Osteocyte (in vitro differentiated cells): ENCODE measurements around the gene HINFP. TPM values are rescaled to one million over a fixed set of nuclear protein-coding genes. Genes with fewer than 3 reads are reported as not detected.

Experiments
- DNase-seq: peaks from one replicate; pipeline ENCODE4 v3.0.0; 2021; ENCODE audit warnings: mixed read lengths; ENCODE audit not compliant: unreplicated experiment; ENCODE audit errors: extremely low spot score
- H3K27ac Mint-ChIP-seq: one replicate; pipeline ENCODE4 v1.8.0; 2021; ENCODE audit warnings: mild to moderate bottlenecking, mixed read lengths; ENCODE audit not compliant: unreplicated experiment
- H3K27me3 Mint-ChIP-seq: one replicate; pipeline ENCODE4 v1.8.0; 2021; ENCODE audit warnings: mixed read lengths; ENCODE audit not compliant: unreplicated experiment
- H3K36me3 Mint-ChIP-seq: one replicate; pipeline ENCODE4 v1.8.0; 2021; ENCODE audit warnings: mixed read lengths; ENCODE audit not compliant: unreplicated experiment
- H3K4me1 Mint-ChIP-seq: one replicate; pipeline ENCODE4 v1.8.0; 2021; ENCODE audit warnings: mixed read lengths; ENCODE audit not compliant: unreplicated experiment
- H3K4me3 Mint-ChIP-seq: one replicate; pipeline ENCODE4 v1.8.0; 2021; ENCODE audit warnings: mild to moderate bottlenecking, moderate library complexity, mixed read lengths; ENCODE audit not compliant: unreplicated experiment
- H3K9me3 Mint-ChIP-seq: one replicate; pipeline ENCODE4 v1.8.0; 2021; ENCODE audit warnings: mixed read lengths; ENCODE audit not compliant: unreplicated experiment
- total RNA-seq: library from RNA; stranded (reverse); gene quantifications from 2 replicates; pipeline ENCODE4 v1.2.1, GENCODE V29; 2021
- TF ChIP-seq, protein P1 (sequence below): fragments of 200-600 bp; sonication (generic); IDR thresholded peaks from 2 replicates; pipeline ENCODE4 v1.5.0; 2021; ENCODE audit warnings: antibody characterized with exemption, mild to moderate bottlenecking, moderate library complexity

The HINFP gene
- total RNA-seq, 1 donor from 2014 or later, result 26.1 TPM

DNA sequence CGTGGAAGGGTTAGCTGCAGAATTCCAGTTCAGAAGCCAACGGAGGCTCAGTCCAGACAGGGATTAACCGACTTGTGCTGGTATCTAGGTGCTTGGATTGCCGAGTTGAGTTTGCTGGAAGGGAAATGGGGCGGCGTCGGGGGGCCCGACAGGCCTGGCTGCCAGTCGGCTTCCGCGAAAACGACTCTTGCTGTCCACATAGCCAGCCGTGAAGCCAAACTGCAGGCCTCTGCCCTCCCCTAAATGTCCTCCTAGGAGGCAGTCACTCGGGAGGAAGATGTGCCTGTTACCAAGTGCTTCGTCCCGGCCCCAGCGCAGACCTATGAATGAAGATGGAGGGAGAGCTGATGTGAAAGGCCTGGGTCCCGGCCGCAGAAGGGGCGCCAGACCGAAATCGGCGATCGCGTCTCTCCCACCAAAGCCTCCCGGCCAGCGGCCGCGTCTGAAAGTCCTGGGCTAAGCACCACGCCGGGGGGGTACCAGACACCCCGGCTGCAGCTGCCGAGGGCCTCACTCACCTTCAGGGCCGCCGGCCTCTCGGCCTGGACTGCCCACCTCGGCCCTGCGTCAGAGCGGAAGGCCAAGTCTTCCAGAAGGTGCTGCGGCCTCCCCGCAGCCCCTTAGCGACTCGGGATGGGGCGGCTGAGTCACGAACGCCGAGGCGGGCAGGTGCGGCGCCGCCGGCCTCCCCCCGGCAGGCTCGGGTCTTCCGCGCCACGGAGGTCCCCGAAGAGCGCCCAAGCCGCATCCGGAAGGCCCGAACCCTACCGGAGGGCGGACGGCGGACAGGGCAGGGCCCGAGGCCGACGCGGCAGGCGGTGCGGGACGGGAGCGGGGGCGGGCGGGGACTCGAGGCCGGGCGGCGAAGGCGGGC is 27.2 kb upstream of the HINFP start:
- TF ChIP-seq, protein P1, sequence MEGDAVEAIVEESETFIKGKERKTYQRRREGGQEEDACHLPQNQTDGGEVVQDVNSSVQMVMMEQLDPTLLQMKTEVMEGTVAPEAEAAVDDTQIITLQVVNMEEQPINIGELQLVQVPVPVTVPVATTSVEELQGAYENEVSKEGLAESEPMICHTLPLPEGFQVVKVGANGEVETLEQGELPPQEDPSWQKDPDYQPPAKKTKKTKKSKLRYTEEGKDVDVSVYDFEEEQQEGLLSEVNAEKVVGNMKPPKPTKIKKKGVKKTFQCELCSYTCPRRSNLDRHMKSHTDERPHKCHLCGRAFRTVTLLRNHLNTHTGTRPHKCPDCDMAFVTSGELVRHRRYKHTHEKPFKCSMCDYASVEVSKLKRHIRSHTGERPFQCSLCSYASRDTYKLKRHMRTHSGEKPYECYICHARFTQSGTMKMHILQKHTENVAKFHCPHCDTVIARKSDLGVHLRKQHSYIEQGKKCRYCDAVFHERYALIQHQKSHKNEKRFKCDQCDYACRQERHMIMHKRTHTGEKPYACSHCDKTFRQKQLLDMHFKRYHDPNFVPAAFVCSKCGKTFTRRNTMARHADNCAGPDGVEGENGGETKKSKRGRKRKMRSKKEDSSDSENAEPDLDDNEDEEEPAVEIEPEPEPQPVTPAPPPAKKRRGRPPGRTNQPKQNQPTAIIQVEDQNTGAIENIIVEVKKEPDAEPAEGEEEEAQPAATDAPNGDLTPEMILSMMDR, result no peak
- Mint-ChIP-seq H3K4me1 (peaks cover 30% of the 10 kb centered on the region), H3K27ac (peak overlapping the region; percentile 93), H3K36me3 (peaks cover 19% of the 10 kb centered on the region), H3K27me3 (no peaks in the 10 kb centered on the region), H3K9me3 (no peaks in the 10 kb centered on the region), H3K4me3 (peak overlapping the region; percentile 86)
- no peak for DNase-seq

GRCh38 chr11:119094816-119095065 is 26.6 kb upstream of the HINFP start:
- peaks cover 30% of the 10 kb centered on the region for H3K4me1 Mint-ChIP-seq
- peak; percentile 94 for DNase-seq

GRCh38 chr11:119095066-119095880 is 26.1 kb upstream of the HINFP start:
- Mint-ChIP-seq H3K9me3 (no peaks in the 10 kb centered on the region), H3K4me1 (peaks cover 35% of the 10 kb centered on the region), H3K4me3 (peak overlapping the region; percentile 86), H3K36me3 (peaks cover 19% of the 10 kb centered on the region), H3K27ac (peak overlapping the region; percentile 93), H3K27me3 (no peaks in the 10 kb centered on the region)
- DNase-seq, result peak; percentile 99
- TF ChIP-seq, protein P1, result peak; percentile 19

More at GRCh38 chr11:119094816-119095065, 26.6 kb upstream of the HINFP start:
- Mint-ChIP-seq H3K4me3 (peak overlapping the region; percentile 86), H3K27me3 (no peaks in the 10 kb centered on the region), H3K36me3 (peaks cover 19% of the 10 kb centered on the region), H3K27ac (peak overlapping the region; percentile 93), H3K9me3 (no peaks in the 10 kb centered on the region)
- TF ChIP-seq, protein P1, result peak; percentile 74

- TF ChIP-seq, protein P1, result no peak
- DNase-seq, result no peak
- Mint-ChIP-seq H3K4me1 (peaks cover 32% of the 10 kb centered on the region), H3K27me3 (no peaks in the 10 kb centered on the region), H3K36me3 (peaks cover 19% of the 10 kb centered on the region), H3K4me3 (no peak overlapping the region), H3K27ac (peak overlapping the region; percentile 100), H3K9me3 (no peaks in the 10 kb centered on the region)
Measured at GRCh38 chr11:119099711-119100110, 21.7 kb upstream of the HINFP start.
